K562 (cell line): Measurements from ENCODE around the gene COL1A1. TPM values are rescaled to one million over a fixed set of nuclear protein-coding genes. Genes with fewer than 3 reads are reported as not detected.

Experiments used
- ATAC-seq: fragments of 200-7000 bp; cut with Tn5 transposase; 3 replicates; pipeline ENCODE4 v1.9.1; 2020; ENCODE audit warnings: moderate library complexity
- BruUV-seq: library from RNA; stranded (reverse); fragments of 400-500 nt; replicated peaks from 2 replicates; lab custom pipeline; 2021; lab: Mats Ljungman, UMichigan
- CTCF ChIA-PET: fragments of 300-600 bp; formaldehyde crosslinking; extraction: SDS; loops from one replicate; lab custom pipeline; 2021; ENCODE audit warnings: low intra/inter-chr PET ratio; lab: Yijun Ruan, JAX
- POLR2A ChIA-PET: fragments of 300-600, 350-650 bp; sonication (Branson Sonifier 250); formaldehyde crosslinking; extraction: SDS; loops from one replicate; lab custom pipeline; 2021; ENCODE audit warnings: antibody characterized with exemption, inconsistent platforms; lab: Yijun Ruan, JAX
- DNase-seq, 4 experiments: peaks; one replicate each; pipeline versions ENCODE4 v3.0.0 to v3.0.0-alpha.2; 2011 to 2018; ENCODE audit warnings: low spot score in 3 of 4, mixed read lengths in 3 of 4; ENCODE audit errors: extremely low read depth in 1 of 4
- FAIRE-seq: peaks from 2 replicates; lab custom pipeline; 2011; peaks lifted over from hg19 to GRCh38; lab: Jason Lieb, UNC
- H2AFZ ChIP-seq: 2 replicates; pipeline ENCODE4 v1.6.0; 2011; ENCODE audit warnings: low read depth, low read length, control low read depth, inconsistent platforms
- H3K27ac ChIP-seq: fragments of 200-600 bp; 3 replicates; pipeline ENCODE4 v1.8.0; 2011; ENCODE audit warnings: low read depth, mild to moderate bottlenecking, control low read depth, inconsistent platforms, low read length, moderate library complexity, mixed read lengths; ENCODE audit errors: extremely low read depth
- H3K27me3 ChIP-seq, 2 experiments: fragments of 300-600 bp in 1 of 2; 2 replicates in 1 of 2; 3 replicates in 1 of 2; pipeline versions ENCODE4 v1.6.0 to v1.8.0; 2011; ENCODE audit warnings: inconsistent platforms in 2 of 2, low read length in 2 of 2, mild to moderate bottlenecking in 1 of 2, mixed read lengths in 1 of 2, moderate library complexity in 1 of 2; ENCODE audit not compliant: control insufficient read depth in 2 of 2, insufficient read depth in 2 of 2
- H3K36me3 ChIP-seq: fragments of 300-600 bp; 3 replicates; pipeline ENCODE4 v1.8.0; 2011; ENCODE audit warnings: mild to moderate bottlenecking, low read length, inconsistent platforms; ENCODE audit not compliant: control insufficient read depth, insufficient read depth
- H3K4me1 ChIP-seq, 2 experiments: fragments of 200-600 bp in 1 of 2; replicated peaks in 1 of 2; 2 replicates in 1 of 2; 3 replicates in 1 of 2; pipeline versions ENCODE4 v1.5.1 to v1.8.0; 2011; ENCODE audit warnings: inconsistent platforms in 2 of 2, low read length in 2 of 2, mild to moderate bottlenecking in 1 of 2, mixed read lengths in 1 of 2, moderate library complexity in 1 of 2; ENCODE audit not compliant: control insufficient read depth in 2 of 2, insufficient read depth in 2 of 2
- H3K4me2 ChIP-seq: 2 replicates; pipeline ENCODE4 v1.6.1; 2011; ENCODE audit warnings: low read length, control low read depth, inconsistent platforms, mixed read lengths; ENCODE audit not compliant: insufficient read depth
- H3K4me3 ChIP-seq: fragments of 200-600 bp; sonication (generic), shearing (Covaris generic); 2 replicates; pipeline ENCODE4 v1.5.1; 2016; ENCODE audit warnings: control low read depth, inconsistent platforms
- H3K79me2 ChIP-seq: fragments of 200-600 bp; 3 replicates; pipeline ENCODE4 v1.8.0; 2011; ENCODE audit warnings: low read length, inconsistent platforms; ENCODE audit not compliant: control insufficient read depth, insufficient read depth
- H3K9ac ChIP-seq, 2 experiments: 2 replicates each; pipeline versions ENCODE4 v1.6.0 to v1.6.1; 2011; ENCODE audit warnings: low read depth in 2 of 2, low read length in 2 of 2, control low read depth in 1 of 2, inconsistent platforms in 1 of 2, mild to moderate bottlenecking in 1 of 2, mixed read lengths in 1 of 2; ENCODE audit not compliant: insufficient read depth in 1 of 2
- H3K9me1 ChIP-seq: one replicate; pipeline ENCODE4 v1.6.0; 2011; ENCODE audit warnings: inconsistent platforms, mild to moderate bottlenecking, low read length, moderate library complexity; ENCODE audit not compliant: control insufficient read depth, insufficient read depth
- H3K9me3 ChIP-seq: replicated peaks from 2 replicates; pipeline ENCODE4 v1.5.1; 2011; ENCODE audit warnings: low read depth, low read length, inconsistent platforms; ENCODE audit not compliant: control insufficient read depth, insufficient read depth
- H4K20me1 ChIP-seq: replicated peaks from 2 replicates; pipeline ENCODE4 v1.6.1; 2011; ENCODE audit warnings: low read length, inconsistent platforms, mixed read lengths; ENCODE audit not compliant: control insufficient read depth, insufficient read depth
- KDM2B ChIP-seq: fragments of 250-450 bp; sonication (Bioruptor Pico); IDR thresholded peaks from 2 replicates; pipeline ENCODE4 v1.8.0; 2021; ENCODE audit warnings: mild to moderate bottlenecking, moderate library complexity
- MAFG ChIP-seq: fragments of 450-650 bp; conservative IDR thresholded peaks from 2 replicates; pipeline ENCODE4 v1.6.1; 2016; ENCODE audit warnings: missing genetic modification characterization, missing compliant biosample characterization
- NFIX ChIP-seq: fragments of 250-450 bp; sonication (Bioruptor Pico); IDR thresholded peaks from 2 replicates; pipeline ENCODE4 v1.4.0; 2020; ENCODE audit warnings: low read depth, mild to moderate bottlenecking, moderate library complexity
- ZBTB40 ChIP-seq, 2 experiments: fragments of 450-650 bp in 1 of 2; sonication (generic) in 1 of 2; formaldehyde crosslinking in 1 of 2; IDR thresholded peaks; 2 replicates each; pipeline versions ENCODE4 v1.7.1 to v1.9.0; 2016 to 2022; ENCODE audit warnings: inconsistent platforms in 1 of 2, mild to moderate bottlenecking in 1 of 2, missing genetic modification reagents in 1 of 2
- ZC3H11A ChIP-seq: IDR thresholded peaks from 2 replicates; pipeline ENCODE4 v1.6.1; 2012; ENCODE audit warnings: low read depth, low read length, improper control_type of control experiment
- ZNF134 ChIP-seq: fragments of 250-450 bp; sonication (Bioruptor Pico); conservative IDR thresholded peaks from 2 replicates; pipeline ENCODE4 v1.4.0; 2020
- ZNF354B ChIP-seq: fragments of 250-450 bp; sonication (Bioruptor Pico); IDR thresholded peaks from 2 replicates; pipeline ENCODE4 v1.4.0; 2020
- ZNF592 ChIP-seq: fragments of 450-650 bp; IDR thresholded peaks from 2 replicates; pipeline ENCODE4 v1.6.1; 2017; ENCODE audit warnings: antibody characterized with exemption, mild to moderate bottlenecking
- WGBS: fragments of 100-300 bp; shearing (Covaris generic); methylation state at CpG from one replicate; pipeline ENCODE4 v1.1.6; 2016; ENCODE audit warnings: low coverage, mixed read lengths; ENCODE audit not compliant: insufficient coverage; ENCODE audit errors: missing lambda C conversion rate; 5-methylcytosine and 5-hydroxymethylcytosine counted together
- in situ Hi-C: fragments of 300-500 bp; cut with MboI; formaldehyde crosslinking; loops from 4 replicates; pipeline ENCODE4 v1.15.0; 2018; ENCODE audit warnings: inconsistent platforms, mixed read lengths
- intact Hi-C: fragments of 100-400 bp; cut with micrococcal nuclease; formaldehyde crosslinking; loops from 2 replicates; pipeline ENCODE4 v1.14.2; 2022
- polyA plus RNA-seq, 8 experiments: library from polyadenylated mRNA; depleted of rRNA in 4 of 8; stranded (reverse) in 5 of 8; unstranded in 3 of 8; fragments of >200 nt; fragmentation: Nextera tagmentation in 2 of 8; fragmentation: Illumina TruSeq in 1 of 8; extraction: Ambion mirVana in 2 of 8; extraction: Trizol in 1 of 8; gene quantifications; 2 replicates each; pipeline versions ENCODE4 v1.2.1 to v1.2.3, GENCODE V29; 2011 to 2014; ENCODE audit warnings: inconsistent platforms in 1 of 8, missing spikeins in 1 of 8
- total RNA-seq, 7 experiments: library from RNA; depleted of rRNA in 6 of 7; stranded (reverse); fragments of >200 nt in 6 of 7; fragmentation: Illumina TruSeq in 2 of 7; extraction: Trizol in 2 of 7; gene quantifications; 2 replicates each; pipeline versions ENCODE4 v1.2.1 to v1.2.3, GENCODE V29; 2011 to 2021; ENCODE audit warnings: low replicate concordance in 1 of 7

COL1A1 gene
- total and polyA plus RNA-seq, 9 of the 15 experiments (the other 6 are each of a cell fraction or from before 2014, with no cell fraction given), result 0.04 to 3.4 (median 0.18) TPM

GRCh38 chr17:50180620-50181019, 20.8 kb downstream of the COL1A1 start (continued):
- TF ChIP-seq ZNF592 (no peak), ZNF134 (no peak), ZNF354B (CRISPR knock-in tag) (no peak), ZC3H11A (no peak)

- ATAC-seq (no peak), DNase-seq (no peak), FAIRE-seq (no peak)
- intact Hi-C loops (no loop called here), in situ Hi-C loops (no loop called here)
- no peak overlapping the region for H3K4me3 ChIP-seq
- H3K4me1 ChIP-seq, result peaks cover 8 to 34% of the 10 kb centered on the region in 2 experiments; a peak in 4 of 5 replicates
- no TSS peak for BruUV-seq
- peaks cover 23 to 42% of the 10 kb centered on the region in 2 experiments for H3K27me3 ChIP-seq
- no peak overlapping the region for H3K4me2 ChIP-seq
- H3K9me1 ChIP-seq, result no peaks in the 10 kb centered on the region
- POLR2A ChIA-PET, result no interaction called here
- H2AFZ ChIP-seq, result no peak overlapping the region
- H3K79me2 ChIP-seq, result no peaks in the 10 kb centered on the region
- H4K20me1 ChIP-seq, result no peaks in the 10 kb centered on the region; the same call in 1 of the 2 replicates
- CTCF ChIA-PET, result no interaction called here
- H3K27ac ChIP-seq, result no peak overlapping the region
- WGBS, result 6% methylated on average over 4 of the region's 4 CpGs
- H3K9ac ChIP-seq, result no peak overlapping the region
- no peaks in the 10 kb centered on the region for H3K9me3 ChIP-seq
- no peaks in the 10 kb centered on the region for H3K36me3 ChIP-seq
- TF ChIP-seq KDM2B (CRISPR knock-in tag) (no peak), MAFG (tag) (no peak), ZBTB40 (IDR thresholded peaks at IDR 0.05) (no peak), ZBTB40 (CRISPR knock-in tag; IDR thresholded peaks at IDR 0.05) (no peak), NFIX (CRISPR knock-in tag) (no peak)
These were observed 21.3 kb downstream of the COL1A1 start for GRCh38 chr17:50180111-50180510.
